Cardiac muscle cell (in vitro differentiated cells and primary cell): ENCODE measurements around the gene ADAMTS2. TPM values are rescaled to one million over a fixed set of nuclear protein-coding genes. Genes with fewer than 3 reads are reported as not detected.

ENCODE experiments used
- DNase-seq, 2 donors: peaks; one replicate each; pipeline versions ENCODE4 v3.0.0 to v3.0.0-alpha.2; 2010 to 2017; ENCODE audit warnings: low read depth in 1 of 2, low spot score in 1 of 2
- H3K27ac ChIP-seq: fragments of 200-600 bp; sonication (generic); 2 replicates; pipeline ENCODE4 v1.5.1; 2016
- H3K27me3 ChIP-seq: fragments of 200-600 bp; sonication (generic); 2 replicates; pipeline ENCODE4 v1.6.0; 2016; ENCODE audit warnings: control low read depth
- H3K36me3 ChIP-seq: fragments of 200-600 bp; sonication (generic); 2 replicates; pipeline ENCODE4 v1.5.1; 2016; ENCODE audit warnings: control low read depth
- H3K4me1 ChIP-seq: fragments of 200-600 bp; sonication (generic); 2 replicates; pipeline ENCODE4 v1.8.1; 2017; ENCODE audit warnings: low read depth, mild to moderate bottlenecking, mixed run types
- H3K4me3 ChIP-seq: fragments of 200-600 bp; sonication (generic); 2 replicates; pipeline ENCODE4 v1.5.1; 2016; ENCODE audit warnings: mild to moderate bottlenecking
- H3K9me3 ChIP-seq: fragments of 200-600 bp; sonication (generic); 2 replicates; pipeline ENCODE4 v1.5.1; 2017; ENCODE audit warnings: low read depth, mild to moderate bottlenecking, control low read depth
- polyA plus RNA-seq: library from polyadenylated mRNA; unstranded; fragments of >200 nt; fragmentation: Nextera tagmentation; extraction: Ambion mirVana; gene quantifications from 2 replicates; pipeline ENCODE4 v1.2.1, GENCODE V29; 2016
- total RNA-seq: library from RNA; depleted of rRNA; stranded (reverse); fragments of >200 nt; gene quantifications from 2 replicates; pipeline ENCODE4 v1.2.3, GENCODE V29; 2016
- TF ChIP-seq, protein P1 (sequence below): IDR thresholded peaks from 2 replicates; pipeline ENCODE4 v1.5.1; 2012; ENCODE audit warnings: low read depth, mild to moderate bottlenecking, low read length

The ADAMTS2 gene
- total and polyA plus RNA-seq, 2 experiments from 2014 or later = 3.1 to 8.8 TPM

DNA sequence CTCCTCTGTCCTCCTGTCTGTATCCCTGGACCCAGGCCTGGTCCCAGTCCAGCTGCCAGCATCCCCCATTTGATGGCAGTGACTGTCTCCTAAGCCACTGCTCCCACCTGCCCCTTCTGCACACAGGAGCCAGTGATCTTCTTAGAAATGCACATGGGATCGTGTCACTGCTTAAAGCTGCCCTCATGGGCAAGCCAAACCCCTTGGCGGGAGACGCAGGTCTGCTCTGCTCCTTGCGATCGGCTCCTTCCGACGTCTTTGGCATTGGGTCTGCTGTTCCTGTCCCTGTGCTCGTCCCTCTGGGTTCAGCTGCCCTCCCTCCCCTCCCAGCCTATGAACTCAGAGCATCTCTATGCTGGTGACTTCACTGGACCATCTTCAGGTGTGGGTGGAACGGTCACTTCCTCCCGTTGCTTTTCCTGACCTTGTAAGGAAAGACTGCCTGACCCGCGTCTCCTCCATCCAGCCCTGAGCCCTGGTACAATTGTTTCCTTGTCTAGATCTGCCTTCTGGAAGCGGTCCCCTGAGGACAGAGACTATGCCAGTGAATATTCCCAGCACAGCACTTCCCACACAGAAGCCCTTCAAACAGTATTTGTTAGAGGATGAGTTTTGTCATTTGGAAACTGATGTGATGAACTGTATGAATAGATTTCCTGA, 168.6 kb downstream of the ADAMTS2 start:
- Histone ChIP-seq H3K27me3 (no peaks in the 10 kb centered on the region), H3K36me3 (no peaks in the 10 kb centered on the region), H3K4me3 (no peak overlapping the region), H3K9me3 (no peaks in the 10 kb centered on the region), H3K4me1 (no peaks in the 10 kb centered on the region), H3K27ac (no peak overlapping the region)
- TF ChIP-seq, protein P1, sequence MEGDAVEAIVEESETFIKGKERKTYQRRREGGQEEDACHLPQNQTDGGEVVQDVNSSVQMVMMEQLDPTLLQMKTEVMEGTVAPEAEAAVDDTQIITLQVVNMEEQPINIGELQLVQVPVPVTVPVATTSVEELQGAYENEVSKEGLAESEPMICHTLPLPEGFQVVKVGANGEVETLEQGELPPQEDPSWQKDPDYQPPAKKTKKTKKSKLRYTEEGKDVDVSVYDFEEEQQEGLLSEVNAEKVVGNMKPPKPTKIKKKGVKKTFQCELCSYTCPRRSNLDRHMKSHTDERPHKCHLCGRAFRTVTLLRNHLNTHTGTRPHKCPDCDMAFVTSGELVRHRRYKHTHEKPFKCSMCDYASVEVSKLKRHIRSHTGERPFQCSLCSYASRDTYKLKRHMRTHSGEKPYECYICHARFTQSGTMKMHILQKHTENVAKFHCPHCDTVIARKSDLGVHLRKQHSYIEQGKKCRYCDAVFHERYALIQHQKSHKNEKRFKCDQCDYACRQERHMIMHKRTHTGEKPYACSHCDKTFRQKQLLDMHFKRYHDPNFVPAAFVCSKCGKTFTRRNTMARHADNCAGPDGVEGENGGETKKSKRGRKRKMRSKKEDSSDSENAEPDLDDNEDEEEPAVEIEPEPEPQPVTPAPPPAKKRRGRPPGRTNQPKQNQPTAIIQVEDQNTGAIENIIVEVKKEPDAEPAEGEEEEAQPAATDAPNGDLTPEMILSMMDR = no peak
- DNase-seq = no peak

DNA sequence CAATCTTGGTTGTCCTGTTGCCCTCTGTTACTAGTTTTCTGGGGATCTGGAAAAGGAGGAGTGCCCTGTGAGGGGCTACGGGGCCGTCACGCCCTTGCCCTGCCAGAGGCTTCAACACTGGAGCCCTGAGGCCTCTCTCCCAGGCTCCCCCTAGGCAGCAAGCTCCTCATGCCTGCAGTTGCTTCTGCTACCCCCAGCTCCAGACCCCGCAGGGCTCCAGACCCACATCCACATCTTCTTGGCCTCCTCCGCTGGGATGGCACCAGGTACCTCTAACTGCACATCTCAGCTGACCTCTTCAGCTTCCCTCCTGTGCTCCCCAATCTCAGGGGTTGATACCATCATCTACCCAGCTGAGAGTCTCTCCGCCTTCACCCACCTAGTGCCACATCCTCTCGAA, 169.1 kb downstream of the ADAMTS2 start:
- no peak for DNase-seq
- Histone ChIP-seq H3K36me3 (no peaks in the 10 kb centered on the region), H3K27ac (no peak overlapping the region), H3K9me3 (no peaks in the 10 kb centered on the region), H3K4me3 (no peak overlapping the region), H3K27me3 (no peaks in the 10 kb centered on the region), H3K4me1 (no peaks in the 10 kb centered on the region)
- TF ChIP-seq, protein P1 = no peak

GRCh38 chr5:179171816-179172745, 173.2 kb downstream of the ADAMTS2 start:
- Histone ChIP-seq H3K36me3 (no peaks in the 10 kb centered on the region), H3K4me3 (no peak overlapping the region), H3K4me1 (no peaks in the 10 kb centered on the region), H3K27me3 (no peaks in the 10 kb centered on the region), H3K27ac (no peak overlapping the region), H3K9me3 (no peaks in the 10 kb centered on the region)
- no peak for DNase-seq
- TF ChIP-seq, protein P1 = no peak

DNA sequence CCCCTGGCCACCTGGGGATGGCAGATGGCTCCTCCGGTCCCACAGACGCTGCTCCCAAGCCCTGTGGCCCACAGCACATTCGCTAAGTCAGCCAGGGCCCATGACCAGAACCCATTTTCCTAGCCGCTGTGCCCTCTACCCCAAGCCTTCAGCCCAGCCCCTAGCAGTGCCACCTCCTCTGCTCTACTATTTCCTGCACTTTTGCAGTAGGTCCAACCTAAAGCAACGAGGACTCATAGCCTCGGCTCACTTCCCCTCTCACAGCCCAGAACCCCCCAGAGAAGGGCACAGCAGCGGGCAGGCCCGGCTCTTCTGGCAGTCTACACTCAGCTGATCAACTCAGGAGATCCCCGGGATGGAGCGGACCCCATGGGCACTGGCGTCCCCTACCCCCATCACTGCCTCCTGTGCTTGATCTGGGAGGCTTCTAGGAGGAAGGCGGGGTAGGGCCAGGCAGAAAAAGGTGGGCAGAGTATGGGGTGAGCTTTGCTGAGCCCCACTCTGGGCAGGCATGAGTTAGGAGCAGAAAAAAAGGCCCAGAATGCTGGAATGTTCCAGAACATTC, 173.9 kb downstream of the ADAMTS2 start:
- no peaks in the 10 kb centered on the region for H3K4me1 ChIP-seq
- TF ChIP-seq, protein P1 = no peak
- no peaks in the 10 kb centered on the region for H3K27me3 ChIP-seq
- no peaks in the 10 kb centered on the region for H3K36me3 ChIP-seq
- no peak overlapping the region for H3K27ac ChIP-seq
- no peaks in the 10 kb centered on the region for H3K9me3 ChIP-seq
- DNase-seq = no peak
- H3K4me3 ChIP-seq = no peak overlapping the region

DNA sequence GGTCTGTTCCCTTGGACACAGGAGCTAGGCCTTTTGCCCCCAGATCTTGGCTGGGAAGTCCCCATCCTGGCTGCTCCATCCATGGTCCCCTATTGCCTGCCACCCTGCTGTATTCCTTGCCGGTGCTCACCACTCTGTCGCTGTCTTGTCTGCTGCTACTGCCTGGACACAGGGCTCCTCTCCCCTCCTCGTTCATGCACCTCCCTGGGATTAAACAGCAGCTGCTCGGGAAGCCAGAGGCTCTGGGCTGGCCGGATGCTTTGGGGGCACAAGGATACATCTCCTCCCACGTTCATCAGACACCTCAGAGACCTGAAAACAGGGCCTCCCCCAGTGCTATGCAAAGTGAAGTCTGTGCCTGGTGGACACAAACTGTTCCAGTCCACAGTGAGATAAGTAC, 174.7 kb downstream of the ADAMTS2 start:
- no peak for DNase-seq
- H3K4me3 ChIP-seq = no peak overlapping the region
- TF ChIP-seq, protein P1 = no peak
- no peaks in the 10 kb centered on the region for H3K36me3 ChIP-seq
- H3K9me3 ChIP-seq = no peaks in the 10 kb centered on the region
- H3K27me3 ChIP-seq = no peaks in the 10 kb centered on the region
- no peaks in the 10 kb centered on the region for H3K4me1 ChIP-seq
- no peak overlapping the region for H3K27ac ChIP-seq
